ENCODE measurements around the gene CFAP119.

DNA sequence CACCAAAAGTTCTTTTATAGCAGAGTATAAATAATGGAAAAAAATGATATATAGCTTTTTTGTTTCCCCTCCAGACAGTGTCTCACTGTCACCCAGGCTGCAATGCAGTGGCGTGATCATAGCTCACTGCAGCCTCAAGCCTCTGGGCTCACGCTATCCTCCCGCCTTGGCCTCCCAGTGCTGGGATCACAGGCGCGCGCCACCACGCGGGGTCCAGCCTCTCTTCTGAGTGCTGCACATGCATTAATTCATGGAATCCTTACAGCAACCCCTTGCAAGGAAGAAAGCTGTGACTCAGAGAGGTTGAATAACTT is 43.2 kb upstream of the CFAP119 start:
- TF ChIP-seq TAF1 (IDR thresholded peaks at IDR 0.05; ENCODE audit: borderline replicate concordance, low read depth, low read length) (no peak), IKZF1 (conservative IDR thresholded peaks at IDR 0.05) (no peak), RFX5 (IDR thresholded peaks at IDR 0.05; ENCODE audit: low read depth, low read length) (no peak)

All from GM12878 (cell line).